ENCODE measurements around the gene EHBP1. TPM values are rescaled to one million over a fixed set of nuclear protein-coding genes. Genes with fewer than 3 reads are reported as not detected.

Gene EHBP1
- total and polyA plus RNA-seq, 11 donors, result 5.2 to 34.2 (median 18.1) TPM

- no peak overlapping the region for H3K4me3 ChIP-seq
- peaks cover 8 to 50% (median 28%) of the 10 kb centered on the region in 9 donors for H3K27me3 ChIP-seq
Observed at GRCh38 chr2:63041592-63041991, 336.1 kb downstream of the EHBP1 start.

GRCh38 chr2:63044362-63045327 lies 339.1 kb downstream of the EHBP1 start:
- Histone ChIP-seq H3K4me3 (no peak overlapping the region), H3K27ac (no peak overlapping the region), H3K4me1 (peaks cover 0 to 29% (median 23%) of the 10 kb centered on the region in 12 donors), H3K36me3 (peaks cover 0 to 12% (median 0%) of the 10 kb centered on the region in 9 donors), H3K9me3 (no peaks in the 10 kb centered on the region), H3K27me3 (peaks cover 34 to 81% (median 59%) of the 10 kb centered on the region in 9 donors)
- ATAC-seq (no peak), DNase-seq (no peak)
- intact Hi-C loops (cut with DNase I), result no loop called here
- WGBS, 4 donors, result 97% methylated on average over 36 of the region's 36 CpGs
- TF ChIP-seq CTCF (IDR thresholded peaks at IDR 0.05), result no peak
- no peak for TF ChIP-seq POLR2A (IDR thresholded peaks at IDR 0.05)

More at GRCh38 chr2:63041592-63041991, 336.1 kb downstream of the EHBP1 start:
- ATAC-seq (no peak), DNase-seq (no peak)
- no peaks in the 10 kb centered on the region for H3K4me1 ChIP-seq
- intact Hi-C loops (cut with DNase I), result no loop called here
- H3K27ac ChIP-seq, result no peak overlapping the region
- TF ChIP-seq CTCF (IDR thresholded peaks at IDR 0.05), result no peak
- TF ChIP-seq POLR2A (IDR thresholded peaks at IDR 0.05), result no peak
- H3K36me3 ChIP-seq, result peaks cover 0 to 12% (median 0%) of the 10 kb centered on the region in 9 donors
- no peaks in the 10 kb centered on the region for H3K9me3 ChIP-seq
- 96 to 100% (median 98%) methylated on average over 1 of the region's 1 CpG for WGBS, 4 donors

- intact Hi-C loops (cut with DNase I), result no loop called here
- no peak for DNase-seq
Observed at GRCh38 chr2:63046552-63046951, 341.0 kb downstream of the EHBP1 start.

More at GRCh38 chr2:63046552-63046951, 341.0 kb downstream of the EHBP1 start:
- ATAC-seq, result no peak
- Histone ChIP-seq H3K36me3 (peaks cover 0 to 12% (median 0%) of the 10 kb centered on the region in 9 donors), H3K27me3 (peaks cover 50 to 97% (median 75%) of the 10 kb centered on the region in 9 donors), H3K27ac (no peak overlapping the region), H3K4me3 (no peak overlapping the region), H3K9me3 (no peaks in the 10 kb centered on the region), H3K4me1 (peaks cover 0 to 46% (median 38%) of the 10 kb centered on the region in 12 donors)
- 97 to 99% (median 98%) methylated on average over 7 of the region's 7 CpGs for WGBS, 4 donors
- TF ChIP-seq POLR2A (IDR thresholded peaks at IDR 0.05) (no peak), CTCF (IDR thresholded peaks at IDR 0.05) (no peak)
